A673 (cell line): ENCODE data around the gene SULT1E1.

Experiments used
- EZH2 ChIP-seq: fragments of 200-600 bp; sonication (generic); IDR thresholded peaks from 2 replicates; pipeline ENCODE4 v1.6.1; 2017; ENCODE audit warnings: borderline replicate concordance, low read depth, mild to moderate bottlenecking, mixed read lengths, antibody characterized with exemption, low read length; ENCODE audit not compliant: poor library complexity, severe bottlenecking
- TF ChIP-seq, protein P1 (sequence below): fragments of 300-800, 200-600 bp; sonication (generic); conservative IDR thresholded peaks from 2 replicates; pipeline ENCODE4 v1.5.1; 2017; ENCODE audit warnings: low read depth, mild to moderate bottlenecking, antibody characterized with exemption, low read length, moderate library complexity, mixed read lengths

DNA sequence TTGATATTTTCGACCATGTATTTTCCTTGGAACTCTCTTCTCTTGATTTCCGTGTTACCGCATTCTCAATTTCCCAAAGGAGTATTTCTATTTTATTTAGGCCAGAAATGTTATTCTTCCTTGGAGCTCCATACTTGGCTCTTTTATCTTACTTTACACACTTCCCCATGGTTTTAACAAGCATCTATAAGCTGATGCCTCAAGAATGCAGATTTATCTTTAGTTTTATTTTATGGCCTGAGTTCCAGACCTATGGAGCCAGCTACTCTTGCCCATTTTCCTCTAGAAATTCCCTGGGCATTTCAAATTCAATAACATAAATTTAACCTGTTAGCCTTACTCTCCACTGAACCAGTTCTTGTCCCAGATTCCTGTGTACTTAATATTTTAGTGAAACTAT is 43.7 kb downstream of the SULT1E1 start:
- no peak for TF ChIP-seq EZH2
- TF ChIP-seq, protein P1, sequence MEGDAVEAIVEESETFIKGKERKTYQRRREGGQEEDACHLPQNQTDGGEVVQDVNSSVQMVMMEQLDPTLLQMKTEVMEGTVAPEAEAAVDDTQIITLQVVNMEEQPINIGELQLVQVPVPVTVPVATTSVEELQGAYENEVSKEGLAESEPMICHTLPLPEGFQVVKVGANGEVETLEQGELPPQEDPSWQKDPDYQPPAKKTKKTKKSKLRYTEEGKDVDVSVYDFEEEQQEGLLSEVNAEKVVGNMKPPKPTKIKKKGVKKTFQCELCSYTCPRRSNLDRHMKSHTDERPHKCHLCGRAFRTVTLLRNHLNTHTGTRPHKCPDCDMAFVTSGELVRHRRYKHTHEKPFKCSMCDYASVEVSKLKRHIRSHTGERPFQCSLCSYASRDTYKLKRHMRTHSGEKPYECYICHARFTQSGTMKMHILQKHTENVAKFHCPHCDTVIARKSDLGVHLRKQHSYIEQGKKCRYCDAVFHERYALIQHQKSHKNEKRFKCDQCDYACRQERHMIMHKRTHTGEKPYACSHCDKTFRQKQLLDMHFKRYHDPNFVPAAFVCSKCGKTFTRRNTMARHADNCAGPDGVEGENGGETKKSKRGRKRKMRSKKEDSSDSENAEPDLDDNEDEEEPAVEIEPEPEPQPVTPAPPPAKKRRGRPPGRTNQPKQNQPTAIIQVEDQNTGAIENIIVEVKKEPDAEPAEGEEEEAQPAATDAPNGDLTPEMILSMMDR: no peak
